Right atrium auricular region (tissue), 2 donors: Measurements from ENCODE around the gene VPS25. TPM values are rescaled to one million over a fixed set of nuclear protein-coding genes. Genes with fewer than 3 reads are reported as not detected.

Experiments used
- DNase-seq: peaks from one replicate; pipeline ENCODE4 v3.0.0-alpha.2; 2019; ENCODE audit warnings: low spot score
- H3K27ac ChIP-seq, 2 donors: fragments of 200-600 bp; sonication (generic); 1 replicate in 1 of 2; 2 replicates in 1 of 2; pipeline ENCODE4 v1.5.1; 2016 to 2019
- H3K27me3 ChIP-seq, 2 donors: fragments of 200-600 bp; sonication (generic); one replicate each; pipeline versions ENCODE4 v1.5.1 to v1.6.0; 2017 to 2019
- H3K36me3 ChIP-seq: fragments of 200-600 bp; sonication (generic); one replicate; pipeline ENCODE4 v1.5.1; 2016
- H3K4me1 ChIP-seq, 2 donors: fragments of 200-600 bp; sonication (generic); one replicate each; pipeline versions ENCODE4 v1.5.1 to v1.6.0; 2017 to 2019
- H3K4me3 ChIP-seq, 2 donors: fragments of 200-600 bp; sonication (generic); 1 replicate in 1 of 2; 2 replicates in 1 of 2; pipeline ENCODE4 v1.5.1; 2017 to 2019; ENCODE audit warnings: mild to moderate bottlenecking in 1 of 2, moderate library complexity in 1 of 2
- H3K9me3 ChIP-seq, 2 donors: fragments of 200-600 bp; sonication (generic); one replicate each; pipeline ENCODE4 v1.5.1; 2019
- CTCF ChIP-seq, 2 donors: fragments of 200-600 bp; sonication (generic); IDR thresholded peaks; one replicate each; pipeline ENCODE4 v1.5.1; 2019; ENCODE audit warnings: antibody characterized with exemption in 2 of 2
- total RNA-seq, 2 donors: library from RNA; depleted of rRNA; stranded (reverse); fragments of >200 nt; gene quantifications; one replicate each; pipeline ENCODE4 v1.1.0, GENCODE V29; 2016

The VPS25 gene
- total RNA-seq, 2 donors from 2014 or later = 37.9 to 39.8 TPM

- H3K27me3 ChIP-seq = peaks cover 17 to 20% of the 10 kb centered on the region in 2 donors
- H3K27ac ChIP-seq = no peak overlapping the region
- H3K4me1 ChIP-seq = peaks cover 0 to 18% of the 10 kb centered on the region in 2 donors
- no peaks in the 10 kb centered on the region for H3K9me3 ChIP-seq
- no peak for DNase-seq
- no peak for TF ChIP-seq CTCF (IDR thresholded peaks at IDR 0.05)
- H3K36me3 ChIP-seq = peaks cover 21% of the 10 kb centered on the region
- no peak overlapping the region for H3K4me3 ChIP-seq
These were observed 9.2 kb downstream of the VPS25 start for GRCh38 chr17:42782166-42783061.

GRCh38 chr17:42783062-42783790, 10.0 kb downstream of the VPS25 start:
- no peak for TF ChIP-seq CTCF (IDR thresholded peaks at IDR 0.05)
- Histone ChIP-seq H3K4me1 (peaks cover 0 to 18% of the 10 kb centered on the region in 2 donors), H3K27ac (no peak overlapping the region), H3K4me3 (no peak overlapping the region), H3K27me3 (peaks cover 17 to 20% of the 10 kb centered on the region in 2 donors), H3K9me3 (no peaks in the 10 kb centered on the region), H3K36me3 (peaks cover 15% of the 10 kb centered on the region)
- DNase-seq = no peak

- TF ChIP-seq CTCF (IDR thresholded peaks at IDR 0.05) = no peak
- Histone ChIP-seq H3K9me3 (no peaks in the 10 kb centered on the region), H3K4me3 (no peak overlapping the region), H3K4me1 (peaks cover 0 to 18% of the 10 kb centered on the region in 2 donors), H3K36me3 (peaks cover 10% of the 10 kb centered on the region), H3K27ac (no peak overlapping the region), H3K27me3 (peaks cover 17 to 20% of the 10 kb centered on the region in 2 donors)
- no peak for DNase-seq
These were observed 10.5 kb downstream of the VPS25 start for GRCh38 chr17:42783791-42784138.

- H3K27me3 ChIP-seq = peaks cover 17 to 20% of the 10 kb centered on the region in 2 donors
- H3K4me1 ChIP-seq = peaks cover 0 to 18% of the 10 kb centered on the region in 2 donors
- no peak for DNase-seq
- TF ChIP-seq CTCF (IDR thresholded peaks at IDR 0.05) = no peak
- H3K9me3 ChIP-seq = no peaks in the 10 kb centered on the region
- no peak overlapping the region for H3K27ac ChIP-seq
- H3K36me3 ChIP-seq = peaks cover 3% of the 10 kb centered on the region
- no peak overlapping the region for H3K4me3 ChIP-seq
These were observed 11.2 kb downstream of the VPS25 start for GRCh38 chr17:42784409-42784808.

- no peak overlapping the region for H3K27ac ChIP-seq
- H3K36me3 ChIP-seq = no peaks in the 10 kb centered on the region
- peaks cover 0 to 16% of the 10 kb centered on the region in 2 donors for H3K4me1 ChIP-seq
- TF ChIP-seq CTCF (IDR thresholded peaks at IDR 0.05) = no peak
- no peak overlapping the region for H3K4me3 ChIP-seq
- H3K27me3 ChIP-seq = peaks cover 17 to 20% of the 10 kb centered on the region in 2 donors
- no peak for DNase-seq
- H3K9me3 ChIP-seq = no peaks in the 10 kb centered on the region
These were observed 11.8 kb downstream of the VPS25 start for GRCh38 chr17:42784811-42785592.
